Transverse colon (tissue), 4 donors: Measurements from ENCODE around the gene ZNFX1.

ENCODE experiments used
- CTCF ChIP-seq, 5 experiments: fragments of 200-600 bp in 3 of 5; fragments of 450-650 bp in 2 of 5; sonication (generic) in 3 of 5; IDR thresholded peaks; 1 replicate in 2 of 5; 2 replicates in 3 of 5; pipeline ENCODE4 v1.5.1; 2016 to 2017; ENCODE audit warnings: antibody characterized with exemption in 5 of 5, inconsistent platforms in 3 of 5, mild to moderate bottlenecking in 2 of 5, moderate library complexity in 1 of 5
- EP300 ChIP-seq: sonication (generic); formaldehyde crosslinking; IDR thresholded peaks from one replicate; pipeline ENCODE4 v1.6.1; 2017; ENCODE audit warnings: antibody characterized with exemption, low read depth
- POLR2A ChIP-seq: fragments of 450-650 bp; IDR thresholded peaks from one replicate; pipeline ENCODE4 v1.6.1; 2016; ENCODE audit warnings: antibody characterized with exemption, mild to moderate bottlenecking, moderate library complexity
- POLR2AphosphoS5 ChIP-seq, 3 donors: sonication (generic); formaldehyde crosslinking; IDR thresholded peaks; one replicate each; pipeline ENCODE4 v1.6.1; 2016; ENCODE audit warnings: antibody characterized with exemption in 3 of 3

GRCh38 chr20:49316704-49317103 lies 38.8 kb upstream of the ZNFX1 start:
- TF ChIP-seq POLR2A (no peak), CTCF (IDR thresholded peaks at IDR 0.05) (no peak), POLR2AphosphoS5 (IDR thresholded peaks at IDR 0.05) (no peak), EP300 (no peak)
